ENCODE data around the gene RBM22.

Gene RBM22

DNA sequence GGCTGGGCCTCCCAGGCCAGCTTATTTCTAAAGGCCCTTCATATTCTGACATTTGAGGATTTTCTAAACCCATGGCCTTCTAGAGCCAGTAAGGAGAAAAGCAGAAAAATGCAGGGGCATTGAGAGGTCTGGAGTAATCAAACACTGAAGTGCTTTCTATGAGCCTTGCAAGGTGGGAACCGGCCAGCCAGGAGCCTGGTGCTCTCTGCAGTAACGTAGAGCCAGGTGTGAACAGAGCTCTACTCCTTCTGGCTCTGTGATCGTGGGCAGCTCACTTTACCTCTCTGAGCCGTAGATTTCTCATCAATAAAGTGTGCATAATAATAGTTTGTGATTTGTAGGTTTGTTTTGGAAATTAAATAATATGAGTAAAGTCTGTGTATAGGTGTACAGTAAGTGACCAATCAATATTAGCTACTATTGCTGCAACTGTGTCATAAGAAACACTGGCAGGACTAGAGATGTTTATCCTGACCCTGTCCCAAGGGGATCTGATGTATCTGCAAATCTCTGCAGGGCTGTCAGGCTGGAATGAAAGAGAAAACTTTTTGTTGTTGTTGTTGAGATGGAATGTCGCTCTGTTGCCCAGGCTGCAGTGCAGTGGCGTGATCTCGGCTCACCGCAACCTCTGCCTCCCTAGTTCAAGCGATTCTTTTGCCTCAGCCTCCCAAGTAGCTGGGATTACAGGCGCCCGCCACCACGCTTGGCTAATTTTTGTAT, 57.7 kb downstream of the RBM22 start:
- DNase-seq, result no peak
- in situ Hi-C loops (cut with MboI; ENCODE audit: low pct_unique_long_range_greater_than_20kb, low sequenced_read_pairs), result no loop called here

- in situ Hi-C loops (cut with MboI; ENCODE audit: low pct_unique_long_range_greater_than_20kb, low sequenced_read_pairs), result no loop called here
- no peak for DNase-seq
These were observed 58.3 kb downstream of the RBM22 start for GRCh38 chr5:150642567-150642927.

- DNase-seq, result no peak
- in situ Hi-C loops (cut with MboI; ENCODE audit: low pct_unique_long_range_greater_than_20kb, low sequenced_read_pairs), result no loop called here
These were observed 58.9 kb downstream of the RBM22 start for GRCh38 chr5:150641824-150642566.

DNA sequence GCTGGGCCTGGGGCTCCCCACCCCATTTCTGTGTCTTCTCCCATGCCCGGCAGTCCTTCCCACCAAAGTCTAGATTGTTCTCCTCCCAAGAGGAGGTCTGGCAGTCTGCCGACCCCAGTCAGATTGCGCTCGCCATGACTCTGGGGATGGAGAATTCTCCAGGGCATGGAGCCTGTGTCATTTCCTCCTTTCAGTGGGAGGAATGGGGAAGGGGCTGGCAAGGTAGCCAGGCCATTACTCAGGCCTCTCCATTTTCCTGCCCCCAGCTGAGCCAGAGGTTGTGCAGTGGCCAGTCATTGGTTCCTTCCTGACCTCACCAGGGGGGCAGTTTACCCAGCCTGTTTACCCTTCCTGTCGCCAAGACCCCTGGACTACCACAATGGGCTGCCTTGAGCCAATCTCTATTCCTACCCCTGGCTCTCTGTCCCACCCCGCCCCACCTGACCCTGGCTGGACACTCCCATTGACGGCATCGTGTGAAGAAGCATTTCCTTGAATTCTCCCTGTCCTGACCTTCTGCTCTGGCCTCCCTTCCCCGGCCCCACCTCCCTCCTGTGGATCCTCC, 59.8 kb downstream of the RBM22 start:
- no peak for DNase-seq
- in situ Hi-C loops (cut with MboI; ENCODE audit: low pct_unique_long_range_greater_than_20kb, low sequenced_read_pairs), result no loop called here

Measured in KBM-7 (cell line).